Articular chondrocyte of knee joint (primary cell): ENCODE results near the gene PSG1. TPM values are rescaled to one million over a fixed set of nuclear protein-coding genes. Genes with fewer than 3 reads are reported as not detected.

ENCODE experiments used
- total RNA-seq: library from RNA; depleted of rRNA; stranded (reverse); fragments of >200 nt; gene quantifications from 2 replicates; pipeline ENCODE4 v1.2.3, GENCODE V29; 2012

The PSG1 gene
- 0.39 TPM in 1 of 2 replicates, not detected in the other for total RNA-seq

DNA sequence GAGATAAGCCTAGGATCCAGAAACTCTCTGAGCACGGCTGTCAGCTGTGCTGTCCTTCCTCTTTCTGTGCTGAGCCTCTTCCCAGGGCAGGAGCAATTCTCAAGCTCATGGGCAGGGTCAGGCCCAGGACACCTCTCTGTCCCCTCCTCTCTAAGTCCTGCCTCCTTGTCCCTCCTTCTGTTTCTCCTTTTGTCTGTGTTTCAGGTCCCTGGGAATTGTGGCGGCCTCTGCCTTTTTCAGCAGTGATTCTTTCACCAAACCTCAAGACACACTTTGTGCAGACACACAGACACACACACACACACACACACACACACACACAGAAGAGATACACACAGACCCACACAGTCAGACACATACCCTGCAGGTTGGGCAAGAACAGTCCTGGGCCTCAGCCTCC lies at the start of gene PSG1:
TSS of gene PSG1 (minus strand) at position 101 of the 400 bp plus-strand sequence. CDS start 132 bp downstream, outside the sequence.

DNA sequence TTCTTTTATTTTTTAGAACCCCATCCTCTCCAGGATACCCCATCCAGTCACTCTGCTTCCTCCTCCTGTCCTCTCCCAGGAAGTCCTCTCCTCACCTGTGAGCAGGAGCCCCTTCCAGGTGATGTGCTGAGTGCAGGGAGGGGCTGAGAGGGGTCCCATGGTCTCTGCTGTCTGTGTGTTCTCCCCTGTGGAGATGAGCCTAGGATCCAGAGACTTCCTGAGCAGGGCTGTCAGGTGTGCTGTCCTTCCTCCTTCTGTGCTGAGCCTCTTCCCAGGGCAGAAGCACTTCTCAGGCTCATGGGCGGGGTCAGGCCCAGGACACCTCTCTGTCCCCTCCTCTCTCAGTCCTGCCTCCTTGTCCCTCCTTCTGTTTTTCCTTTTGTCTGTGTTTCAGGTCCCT lies 38.1 kb upstream of the PSG1 start, which contains the start of gene PSG6:
TSS of gene PSG6 (minus strand) at position 261 of the 400 bp plus-strand sequence. CDS start at position 159, 102 bp downstream.

Other genes starting within 250 kb of the PSG1 start
- not detected in 2 replicates for gene PSG3, start 139.2 kb downstream of the PSG1 start, total RNA-seq
- gene PSG8, start 114.0 kb downstream of the PSG1 start, total RNA-seq = not detected in 2 replicates
- 0.22 TPM in 1 of 2 replicates, not detected in the other for gene PSG6, start 38.2 kb upstream of the PSG1 start, total RNA-seq
- not detected in 2 replicates for gene PSG7, start 57.5 kb upstream of the PSG1 start, total RNA-seq
- gene PSG11, start 146.8 kb upstream of the PSG1 start, total RNA-seq = 0.11 TPM in 1 of 2 replicates, not detected in the other
- not detected in 2 replicates for gene PSG2, start 203.0 kb upstream of the PSG1 start, total RNA-seq